ENCODE measurements around the gene TP53I13. TPM values are rescaled to one million over a fixed set of nuclear protein-coding genes. Genes with fewer than 3 reads are reported as not detected.

The TP53I13 gene
- total RNA-seq, 1 donor: 41.8 TPM

GRCh38 chr17:29621751-29622194 lies 53.3 kb downstream of the TP53I13 start:
- peak overlapping the region; percentile 80 for H3K4me3 ChIP-seq (ENCODE audit: low read depth, low read length)
- no peak for TF ChIP-seq CTCF (IDR thresholded peaks at IDR 0.05; ENCODE audit: insufficient read depth, low read length)
- DNase-seq (ENCODE audit: low read depth): no peak

Other genes starting within 250 kb of the TP53I13 start
- gene TAOK1, start 178.3 kb upstream of the TP53I13 start, total RNA-seq (ENCODE audit: low replicate concordance): 71.8 and 78.3 TPM in 2 replicates
- gene ABHD15, start 1.7 kb upstream of the TP53I13 start, total RNA-seq (ENCODE audit: low replicate concordance): 5.5 and 15.3 TPM in 2 replicates
- gene GIT1, start 20.9 kb downstream of the TP53I13 start, total RNA-seq (ENCODE audit: low replicate concordance): 22.0 and 38.6 TPM in 2 replicates
- gene ANKRD13B, start 24.4 kb downstream of the TP53I13 start, total RNA-seq (ENCODE audit: low replicate concordance): 7.4 and 14.0 TPM in 2 replicates
- gene CORO6, start 54.2 kb downstream of the TP53I13 start, total RNA-seq (ENCODE audit: low replicate concordance): 5.5 and 8.3 TPM in 2 replicates

Data from fibroblast of the aortic adventitia (primary cell).